ENCODE results near the gene OGDH.

DNA sequence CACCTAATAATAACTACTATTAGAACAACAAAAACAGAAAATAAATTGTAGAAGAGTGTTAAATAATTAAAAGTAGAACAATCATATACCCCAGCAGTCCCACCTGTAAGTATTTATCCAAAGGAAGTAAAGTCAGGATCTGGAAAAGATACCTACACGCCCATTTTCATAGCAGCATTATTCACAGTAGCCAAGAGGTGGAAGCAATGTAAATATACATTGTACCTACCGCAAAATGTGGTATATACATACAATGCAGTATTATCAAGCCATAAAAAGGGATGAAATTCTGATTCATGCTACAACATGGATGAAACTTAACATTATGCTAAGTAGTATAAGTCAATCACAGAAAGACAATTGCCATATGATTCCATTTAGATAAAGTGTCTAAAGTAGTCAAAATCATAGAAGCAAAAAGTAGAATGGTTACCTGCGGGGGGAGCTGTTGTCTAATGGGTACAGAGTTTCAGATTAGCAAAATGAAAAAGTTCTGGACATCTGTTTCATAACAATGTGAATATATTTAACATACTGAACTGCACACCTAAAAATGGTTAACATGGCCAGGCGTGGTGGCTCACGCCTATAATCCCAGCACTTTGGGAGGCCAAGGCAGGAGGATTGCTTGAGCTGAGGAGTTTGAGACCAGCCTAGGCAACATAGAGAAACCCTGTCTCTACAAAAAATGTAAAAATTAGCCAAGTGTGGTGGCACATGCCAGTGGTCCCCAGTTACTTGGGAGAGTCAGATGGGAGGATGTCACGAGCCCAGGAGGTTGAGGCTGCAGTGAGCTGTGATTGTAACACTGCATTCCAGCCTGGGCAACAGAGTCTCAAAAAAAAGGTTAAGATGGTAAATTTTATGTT lies 18.4 kb upstream of the OGDH start:
- TF ChIP-seq, protein P1, sequence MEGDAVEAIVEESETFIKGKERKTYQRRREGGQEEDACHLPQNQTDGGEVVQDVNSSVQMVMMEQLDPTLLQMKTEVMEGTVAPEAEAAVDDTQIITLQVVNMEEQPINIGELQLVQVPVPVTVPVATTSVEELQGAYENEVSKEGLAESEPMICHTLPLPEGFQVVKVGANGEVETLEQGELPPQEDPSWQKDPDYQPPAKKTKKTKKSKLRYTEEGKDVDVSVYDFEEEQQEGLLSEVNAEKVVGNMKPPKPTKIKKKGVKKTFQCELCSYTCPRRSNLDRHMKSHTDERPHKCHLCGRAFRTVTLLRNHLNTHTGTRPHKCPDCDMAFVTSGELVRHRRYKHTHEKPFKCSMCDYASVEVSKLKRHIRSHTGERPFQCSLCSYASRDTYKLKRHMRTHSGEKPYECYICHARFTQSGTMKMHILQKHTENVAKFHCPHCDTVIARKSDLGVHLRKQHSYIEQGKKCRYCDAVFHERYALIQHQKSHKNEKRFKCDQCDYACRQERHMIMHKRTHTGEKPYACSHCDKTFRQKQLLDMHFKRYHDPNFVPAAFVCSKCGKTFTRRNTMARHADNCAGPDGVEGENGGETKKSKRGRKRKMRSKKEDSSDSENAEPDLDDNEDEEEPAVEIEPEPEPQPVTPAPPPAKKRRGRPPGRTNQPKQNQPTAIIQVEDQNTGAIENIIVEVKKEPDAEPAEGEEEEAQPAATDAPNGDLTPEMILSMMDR (IDR thresholded peaks at IDR 0.05): peak; percentile 44 to 61
- TF ChIP-seq POLR2AphosphoS5 (IDR thresholded peaks at IDR 0.05): no peak

Data from suprapubic skin (tissue), 3 donors.